ENCODE measurements around the gene NFE2L1. TPM values are rescaled to one million over a fixed set of nuclear protein-coding genes. Genes with fewer than 3 reads are reported as not detected.
"Not testable (repeated sequence)": the region's sequence is repeated elsewhere in the genome, so short reads cannot be mapped to it uniquely, and the experiment has no call there.

The NFE2L1 gene
- total RNA-seq, 1 donor from 2014 or later: 207 TPM

DNA sequence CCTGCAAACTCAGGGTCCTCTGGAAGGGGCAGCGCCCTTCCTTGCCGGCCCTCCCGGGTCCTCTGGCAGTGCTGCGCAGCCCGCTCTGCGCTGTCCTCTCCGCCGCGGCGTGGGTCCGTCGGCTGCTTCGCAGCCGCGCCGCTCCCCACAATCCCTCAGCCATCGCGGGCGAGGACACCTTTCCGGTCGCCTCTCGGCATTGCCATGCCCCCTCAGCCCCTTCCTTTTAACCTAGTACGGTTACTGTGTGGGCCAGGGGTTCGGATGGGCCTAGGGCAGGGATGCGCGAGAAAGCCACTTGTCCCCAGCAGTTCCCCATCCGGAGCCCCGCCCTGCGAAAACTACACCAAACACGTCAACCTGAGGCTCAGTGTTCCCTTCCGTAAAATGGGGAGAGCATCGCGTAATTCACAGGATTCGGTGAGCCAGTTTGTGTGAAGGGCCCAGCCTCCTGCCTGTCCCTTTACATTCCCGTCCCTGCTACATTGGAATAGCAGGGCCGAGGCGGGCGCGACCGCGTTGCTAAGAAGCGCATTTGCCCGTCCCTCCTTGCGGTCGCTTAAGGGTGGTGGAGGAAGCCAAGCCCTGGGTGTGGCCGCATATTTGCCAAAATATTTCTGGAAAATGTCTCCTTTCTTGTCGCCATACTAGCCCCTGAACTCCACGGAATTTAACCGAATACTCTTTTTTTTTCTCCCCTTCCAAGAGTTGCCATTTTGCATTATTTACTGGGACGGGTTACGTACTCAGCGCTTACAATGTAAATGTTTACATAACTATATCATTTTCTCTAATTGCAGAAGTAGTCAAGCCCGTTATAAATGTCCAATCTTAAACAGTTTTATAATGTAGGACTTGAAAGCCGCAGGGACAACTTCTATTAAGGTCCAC lies 23.8 kb upstream of the NFE2L1 start:
- DNase-seq (ENCODE audit: low spot score): peak; percentile 30

DNA sequence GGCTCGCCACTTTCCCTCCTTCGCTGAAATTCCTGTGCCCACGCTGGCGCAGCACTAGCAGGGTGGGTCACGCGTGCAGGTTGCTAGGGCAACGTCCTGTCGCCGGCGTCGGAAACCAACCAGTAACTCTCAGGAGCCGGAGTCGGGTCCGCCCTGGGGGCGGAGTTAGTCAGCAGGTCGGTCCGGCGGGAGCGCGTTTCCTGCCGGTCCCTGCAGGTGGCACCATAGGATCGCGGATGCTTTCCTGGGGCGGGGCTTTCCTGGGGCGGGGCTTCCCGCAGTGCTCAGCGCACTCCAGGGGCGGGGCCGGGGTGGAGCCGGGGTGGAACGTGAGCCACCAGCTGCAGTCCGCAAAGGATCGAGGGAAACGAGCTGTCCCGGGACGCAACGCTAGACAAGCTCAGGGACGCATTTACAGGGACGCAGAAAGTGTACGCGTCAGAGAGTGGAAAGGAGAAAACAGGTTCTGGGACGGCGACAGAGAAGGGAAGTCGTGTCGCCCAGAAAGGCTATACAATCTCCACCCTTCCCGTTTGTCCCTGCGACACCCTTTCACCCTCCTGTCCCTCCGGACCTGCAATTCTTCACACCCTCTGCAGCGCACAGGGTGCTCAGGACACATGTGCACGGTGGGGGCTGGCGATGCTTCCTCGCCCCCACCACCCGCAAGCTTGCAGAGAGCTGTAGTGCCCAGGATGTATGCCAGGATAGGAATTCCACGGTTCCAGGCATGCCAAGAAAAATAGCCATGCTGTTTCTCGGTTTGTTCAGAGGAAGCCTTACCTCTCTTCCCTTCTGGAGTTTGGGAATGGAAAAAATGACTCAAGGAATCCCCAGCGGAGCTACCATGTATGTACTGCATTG lies 22.9 kb upstream of the NFE2L1 start:
- peak; percentile 98 for DNase-seq (ENCODE audit: low spot score)

DNA sequence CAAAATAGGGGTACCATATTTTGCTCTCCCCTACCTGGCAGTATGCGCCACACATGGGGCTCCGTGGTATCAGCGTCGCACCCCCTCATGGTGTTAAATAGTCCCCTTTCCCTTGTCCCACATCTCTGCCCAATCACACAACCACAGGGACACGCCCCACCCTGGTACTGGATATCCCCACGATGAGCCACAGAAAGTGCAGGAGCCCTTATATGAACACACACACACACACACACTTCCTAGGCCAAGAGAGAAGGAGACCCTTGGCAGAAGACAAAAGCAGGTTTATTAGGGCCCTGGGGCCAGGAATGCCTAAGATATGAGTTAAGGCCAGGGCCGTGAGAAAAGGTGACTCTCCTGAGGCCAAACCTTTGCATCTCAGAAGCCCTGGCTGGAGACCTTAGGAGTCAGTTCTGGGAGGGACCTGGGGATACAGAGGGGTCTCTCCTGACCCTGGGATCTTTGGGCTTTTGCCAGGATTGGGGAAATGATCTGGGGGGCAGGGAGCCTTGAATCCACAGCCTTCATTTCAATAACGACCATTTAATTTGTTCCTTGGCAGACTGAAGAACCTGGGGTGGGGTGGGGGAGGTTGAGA lies 22.2 kb upstream of the NFE2L1 start:
- DNase-seq (ENCODE audit: low spot score): no peak

DNA sequence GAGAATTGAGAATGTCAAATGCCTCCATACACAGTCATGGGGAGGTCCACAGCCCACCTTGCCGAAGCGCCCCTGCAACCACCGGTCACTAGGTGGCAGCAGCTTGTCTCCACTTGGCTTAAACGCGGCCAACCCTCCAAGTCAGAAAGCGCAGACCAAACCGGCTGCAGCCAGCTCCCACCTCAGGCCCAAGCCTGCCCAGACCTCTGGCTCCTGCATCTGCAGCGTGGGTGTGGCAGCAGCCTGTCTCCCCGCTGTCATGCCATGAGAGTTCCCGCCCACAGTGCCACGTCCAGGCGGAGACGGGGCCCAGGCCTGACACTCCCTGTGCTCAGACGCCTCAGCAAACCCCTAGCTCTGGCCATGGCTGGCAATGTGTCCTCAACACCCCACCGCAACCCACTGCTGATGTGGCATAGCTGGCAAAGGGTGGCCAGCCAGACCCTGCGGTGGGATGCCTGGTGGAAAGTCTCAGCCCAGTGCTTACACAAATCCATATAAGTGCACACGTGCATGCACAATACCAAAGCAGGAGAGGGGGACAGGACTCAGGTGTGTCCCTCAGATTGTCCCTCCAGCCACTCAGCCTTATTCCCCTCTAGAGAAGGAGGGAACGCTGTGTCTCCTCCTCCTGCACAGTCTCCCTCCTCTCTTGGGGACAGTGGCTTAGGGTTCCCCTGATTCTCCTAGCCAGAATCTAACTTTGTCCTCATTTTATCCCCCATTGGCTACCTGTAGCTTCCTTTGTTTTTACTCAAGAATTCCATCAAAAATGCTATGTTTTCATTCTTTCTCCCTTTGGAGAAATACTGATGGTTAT lies 21.4 kb upstream of the NFE2L1 start:
- DNase-seq (ENCODE audit: low spot score): peak; percentile 86

DNA sequence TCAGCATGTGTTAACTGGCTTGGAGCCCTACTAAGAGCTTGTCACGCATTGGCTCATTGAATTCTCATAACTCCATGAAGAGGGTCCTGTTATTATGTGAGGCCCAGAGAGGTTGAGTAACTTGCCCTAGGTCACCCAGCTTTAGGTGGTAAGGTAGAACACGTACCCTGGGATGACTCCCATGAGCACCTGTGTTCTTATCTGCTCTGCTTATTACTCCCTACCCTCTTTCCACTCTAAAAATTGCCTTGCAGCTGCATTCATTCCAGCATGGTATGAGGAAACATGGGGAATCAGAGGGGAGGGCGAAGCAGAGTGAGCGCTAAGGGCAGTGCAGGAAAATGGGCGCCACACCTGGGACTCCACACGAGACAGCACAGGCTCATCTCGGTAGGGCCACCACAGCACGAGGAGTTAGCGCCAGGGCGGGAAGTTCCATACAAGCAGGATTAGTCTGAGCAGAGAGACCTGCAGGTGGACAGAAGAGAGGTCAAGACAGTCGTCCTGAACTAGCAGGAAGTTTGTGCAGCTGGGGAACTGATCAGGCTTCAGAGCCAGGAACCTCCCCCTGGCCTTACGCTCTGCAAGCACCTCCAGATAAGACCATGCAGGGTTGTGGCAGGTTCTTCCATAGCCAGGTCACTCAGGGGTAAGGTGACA lies 20.7 kb upstream of the NFE2L1 start:
- DNase-seq (ENCODE audit: low spot score): no peak

DNA sequence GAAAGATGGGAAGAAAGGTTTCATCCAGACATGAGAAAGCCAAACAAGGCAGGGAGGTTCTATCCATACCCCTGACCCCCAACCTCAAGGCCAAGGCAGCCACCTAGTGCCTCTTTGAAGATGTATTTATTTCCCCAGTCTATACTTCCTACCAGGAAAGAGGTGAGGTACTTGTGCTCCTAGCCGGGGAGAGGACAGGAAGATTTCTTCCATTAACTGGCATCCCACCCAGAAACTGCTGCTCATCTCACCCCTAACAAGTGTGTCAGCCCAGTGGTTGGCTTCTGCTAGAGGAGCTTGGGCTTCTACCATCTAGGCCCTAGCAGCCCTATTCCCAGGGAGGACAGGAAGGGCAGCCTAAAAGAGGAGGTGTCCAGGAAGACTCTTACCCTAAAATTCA lies 19.4 kb upstream of the NFE2L1 start:
- no peak for DNase-seq (ENCODE audit: low spot score)

DNA sequence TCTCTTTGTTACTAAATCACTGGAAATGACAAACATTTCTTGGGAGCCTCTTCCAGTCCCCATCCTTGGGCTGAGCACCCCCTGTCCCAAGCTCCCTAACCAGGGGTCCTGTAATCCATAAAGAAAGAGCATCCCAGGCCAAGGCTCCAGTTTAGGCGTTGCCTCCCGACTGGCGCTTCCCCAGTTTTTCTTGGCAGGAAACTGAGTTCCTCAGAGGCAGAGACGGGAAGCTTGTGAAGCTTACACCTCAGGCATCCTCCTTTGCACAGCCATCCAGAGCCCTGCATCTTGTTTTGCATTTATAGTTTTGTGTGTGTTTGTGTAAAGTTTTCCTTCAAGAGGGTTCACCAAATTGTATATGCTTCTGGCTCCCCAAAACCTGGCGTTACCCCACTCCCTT lies 17.6 kb upstream of the NFE2L1 start:
- DNase-seq (ENCODE audit: low spot score): no peak

DNA sequence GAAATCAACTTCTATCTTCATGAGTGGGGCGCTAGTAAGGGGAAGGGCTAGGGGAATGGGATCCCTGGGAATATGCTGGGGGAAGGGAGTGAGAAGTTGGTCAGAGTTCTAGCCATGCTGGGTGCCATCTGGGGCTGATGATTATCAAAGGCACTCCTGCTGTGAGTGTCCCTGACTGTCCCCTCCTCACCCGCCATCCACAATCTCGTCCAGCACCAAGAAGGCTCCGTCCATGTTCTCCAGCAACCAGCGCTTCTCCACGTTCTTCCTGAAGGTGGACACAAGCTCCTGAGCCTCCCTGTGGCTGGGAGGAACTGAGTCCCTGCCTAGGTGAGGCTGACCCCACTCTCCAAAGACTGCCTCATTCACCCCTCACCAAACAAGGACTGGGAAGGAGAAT lies 16.2 kb upstream of the NFE2L1 start:
- no peak for DNase-seq (ENCODE audit: low spot score)

DNA sequence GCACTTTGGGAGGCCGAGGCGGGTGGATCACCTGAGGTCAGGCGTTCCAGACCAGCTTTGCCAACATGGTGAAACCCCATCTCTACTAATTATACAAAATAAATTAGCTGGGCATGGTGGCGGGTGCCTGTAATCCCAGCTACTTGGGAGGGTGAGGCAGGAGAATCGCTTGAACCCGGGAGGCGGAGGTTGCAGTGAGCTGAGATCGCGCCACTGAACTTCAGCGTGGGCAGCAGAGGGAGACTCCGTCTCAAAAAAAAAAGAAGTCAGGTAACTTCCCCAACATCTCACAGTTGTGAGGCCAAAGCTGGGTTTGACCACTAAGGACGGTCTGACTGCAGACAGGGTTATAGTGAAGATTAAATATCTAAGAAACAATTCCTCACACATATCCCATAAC lies 13.4 kb upstream of the NFE2L1 start:
- DNase-seq (ENCODE audit: low spot score): not testable (repeated sequence)

DNA sequence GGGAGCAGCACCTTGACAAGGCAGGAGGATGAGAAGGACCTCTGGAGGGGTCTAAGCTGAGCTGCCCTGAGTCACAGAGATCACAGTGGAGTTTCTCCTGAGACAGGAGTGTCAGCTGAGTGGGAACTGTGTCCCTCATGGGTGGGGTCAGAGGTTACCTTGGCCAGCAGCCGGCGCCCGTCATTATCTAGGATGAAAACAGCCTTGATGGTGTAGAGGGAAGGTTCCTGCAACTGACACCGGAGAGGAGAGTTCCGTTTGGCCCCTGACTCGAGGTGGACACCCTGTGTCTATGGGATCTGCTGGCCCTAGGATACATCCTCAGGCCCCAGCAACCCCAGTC lies 11.5 kb upstream of the NFE2L1 start:
- DNase-seq (ENCODE audit: low spot score): no peak

DNA sequence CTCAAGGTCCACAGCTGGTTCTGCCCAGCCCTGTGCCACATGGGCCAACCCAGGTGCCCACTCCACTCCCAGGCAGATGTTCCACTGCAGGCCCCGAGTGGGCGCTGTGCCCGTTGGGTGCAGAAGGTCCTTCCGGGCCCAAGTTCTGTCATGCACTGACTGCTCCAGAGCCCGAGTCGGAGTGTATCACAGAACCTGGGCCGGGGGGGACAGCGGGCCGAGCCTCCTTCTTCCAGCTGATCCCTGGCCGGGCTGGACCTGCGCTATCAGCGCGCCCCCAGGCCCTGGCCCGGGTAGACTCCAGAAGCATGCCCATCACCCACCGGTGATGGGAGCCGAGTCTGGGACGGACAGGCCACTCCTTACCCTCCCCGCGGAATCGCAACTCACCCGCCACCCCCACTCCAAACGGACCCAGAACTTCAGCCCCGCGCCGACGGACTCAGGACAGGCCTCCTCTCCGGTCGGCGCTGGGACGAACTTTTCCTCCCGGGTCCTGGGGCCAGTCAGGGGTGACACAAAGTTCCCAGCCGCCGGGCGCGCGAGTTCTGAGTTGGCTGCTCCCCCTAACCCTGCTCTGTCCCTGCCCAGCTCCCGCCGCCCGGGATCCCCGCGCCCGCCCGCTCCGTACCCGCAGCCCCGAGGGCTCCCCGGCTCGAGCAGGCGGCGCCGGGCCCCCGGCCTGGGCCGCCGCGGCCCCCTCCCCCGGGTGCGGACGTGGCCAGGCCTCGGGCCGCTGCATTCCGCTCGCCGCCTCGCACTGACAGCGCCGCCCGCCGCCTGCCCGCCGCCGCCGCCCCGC lies 10.9 kb upstream of the NFE2L1 start, which contains the start of gene COPZ2:
TSS of gene COPZ2 (minus strand) at position 762 of the 802 bp plus-strand sequence. CDS start at position 742, 20 bp downstream.
- DNase-seq (ENCODE audit: low spot score): peak; percentile 51

DNA sequence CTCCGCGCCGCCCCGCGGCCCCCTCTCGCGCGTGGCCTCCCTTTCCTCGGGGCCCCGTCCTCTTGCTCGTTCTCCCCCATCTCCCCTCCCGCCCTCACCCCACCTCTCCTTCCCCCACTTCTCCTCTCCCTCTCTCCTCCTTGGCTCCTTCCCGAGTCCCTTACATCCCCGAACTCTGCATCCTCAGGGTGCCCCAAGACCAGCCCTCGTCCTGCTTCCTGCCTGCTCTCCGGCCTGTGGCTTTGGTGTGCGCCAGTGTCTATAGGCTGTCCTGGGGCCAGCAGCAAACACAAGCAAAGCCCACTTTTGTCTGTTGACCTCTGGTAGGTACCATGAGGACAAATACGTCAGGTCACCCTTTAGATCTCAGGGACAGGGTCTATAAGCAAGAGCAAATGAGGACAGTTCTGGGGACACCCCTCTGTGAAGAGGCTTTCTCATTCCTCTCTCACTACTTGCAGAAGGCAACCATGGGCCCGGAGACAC lies 10.3 kb upstream of the NFE2L1 start:
- DNase-seq (ENCODE audit: low spot score): no peak

DNA sequence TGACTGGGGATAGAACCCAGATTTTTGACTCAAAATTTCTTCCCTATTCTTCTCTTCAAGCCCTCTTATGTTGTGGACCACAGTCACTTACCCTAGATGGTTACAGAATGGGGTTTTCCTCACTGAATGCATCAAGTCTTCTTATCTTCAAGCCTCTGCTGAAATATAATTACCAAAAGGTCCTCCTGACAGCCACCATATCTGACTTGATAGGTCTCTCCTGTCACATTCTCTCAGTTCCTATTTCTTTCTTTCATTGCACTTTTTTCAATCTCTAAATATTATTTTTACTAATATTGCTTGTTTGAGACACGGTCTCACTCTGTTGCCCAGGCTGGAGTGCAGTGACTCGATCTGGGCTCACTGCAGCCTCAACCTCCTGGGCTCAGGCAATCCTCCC lies 9.5 kb upstream of the NFE2L1 start:
- no peak for DNase-seq (ENCODE audit: low spot score)

DNA sequence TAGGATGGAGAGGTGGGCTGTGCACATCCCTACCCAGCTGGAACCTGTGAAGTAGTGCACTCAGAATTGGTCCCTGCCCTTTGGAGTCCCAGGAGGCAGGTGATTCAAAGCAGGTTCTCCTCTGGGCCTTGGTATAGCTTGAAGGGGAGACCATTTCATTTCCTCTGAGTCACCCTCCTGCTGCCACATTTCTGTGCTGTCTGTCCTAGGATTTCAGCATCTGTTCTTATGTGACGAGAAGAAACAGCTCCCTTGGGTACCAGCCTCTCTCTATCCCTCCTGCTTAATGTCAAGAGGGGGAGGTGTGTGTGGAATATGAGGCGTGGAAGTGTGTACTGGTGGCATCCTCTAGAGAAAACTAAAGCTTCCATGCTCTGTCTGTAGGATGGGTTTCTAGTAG lies 5.0 kb upstream of the NFE2L1 start:
- DNase-seq (ENCODE audit: low spot score): no peak

DNA sequence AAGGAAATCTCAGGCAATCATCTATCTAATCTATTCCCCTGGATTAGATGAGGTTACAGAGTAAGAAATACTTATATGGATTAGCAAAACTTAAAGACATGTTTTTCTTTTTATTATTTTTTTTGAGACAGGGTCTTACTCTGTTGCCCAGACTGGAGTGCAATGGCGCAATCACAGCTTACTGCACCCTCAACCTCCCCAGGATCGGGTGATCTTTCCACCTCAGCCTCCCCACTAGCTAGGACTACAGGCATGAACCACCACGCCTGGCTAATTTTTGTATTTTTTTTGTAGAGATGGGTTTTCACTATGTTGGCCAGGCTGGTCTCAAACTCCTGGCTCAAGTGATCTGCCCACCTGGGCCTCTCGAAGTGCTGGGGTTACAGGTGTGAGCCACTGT lies 3.3 kb upstream of the NFE2L1 start:
- no peak for DNase-seq (ENCODE audit: low spot score)

DNA sequence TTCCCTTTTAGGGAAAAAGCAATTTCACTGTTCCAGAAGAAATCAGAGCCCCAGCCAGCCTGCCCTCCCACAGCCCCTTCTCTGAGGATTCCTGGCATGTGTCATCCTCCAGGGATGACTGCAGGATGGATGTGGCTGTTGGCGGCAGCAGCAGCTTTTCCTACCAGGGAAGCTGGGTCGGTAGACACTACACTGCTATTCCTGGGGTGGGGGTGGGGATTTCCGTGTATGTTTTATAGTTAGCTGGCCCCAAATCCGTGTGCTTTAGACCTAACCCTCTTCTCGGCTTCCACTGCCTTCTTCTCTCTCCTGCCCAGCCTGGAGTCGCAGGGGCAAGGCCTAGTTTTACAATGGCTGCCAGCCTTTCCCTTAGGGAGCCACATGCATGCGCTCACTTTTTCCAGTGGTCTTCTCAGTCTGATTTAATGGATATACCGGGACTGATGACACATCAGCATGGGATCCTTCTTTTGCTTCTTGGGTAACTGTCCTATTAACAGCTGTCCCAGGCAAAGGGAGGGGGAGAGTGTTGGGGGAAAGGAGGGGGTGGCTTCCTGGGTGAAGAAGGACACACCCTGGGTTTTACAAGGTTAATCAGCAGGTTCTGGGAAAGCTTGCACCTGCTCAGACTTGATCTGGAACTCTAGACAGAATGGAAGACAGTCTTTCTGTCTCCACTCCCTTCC lies 2.7 kb upstream of the NFE2L1 start:
- DNase-seq (ENCODE audit: low spot score): no peak

DNA sequence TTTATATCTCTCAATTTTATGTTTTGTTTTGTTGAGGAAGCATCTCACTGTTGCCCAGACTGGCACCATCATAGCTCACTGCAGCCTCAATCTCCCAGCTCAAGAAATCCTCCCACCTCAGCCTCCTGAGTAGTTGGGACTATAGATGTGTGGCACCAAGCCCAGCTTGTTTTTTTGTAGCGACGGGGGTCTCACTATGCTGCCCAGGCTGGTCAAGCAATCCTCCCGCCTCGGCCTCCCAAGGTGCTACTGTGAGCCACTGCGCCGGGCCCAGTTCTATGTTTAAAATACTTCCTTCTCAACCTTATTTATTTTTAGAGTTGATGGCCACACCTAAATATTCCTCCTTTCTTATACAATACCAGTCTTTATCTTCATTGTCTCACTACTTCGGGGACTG lies 1.9 kb upstream of the NFE2L1 start:
- no peak for DNase-seq (ENCODE audit: low spot score)

DNA sequence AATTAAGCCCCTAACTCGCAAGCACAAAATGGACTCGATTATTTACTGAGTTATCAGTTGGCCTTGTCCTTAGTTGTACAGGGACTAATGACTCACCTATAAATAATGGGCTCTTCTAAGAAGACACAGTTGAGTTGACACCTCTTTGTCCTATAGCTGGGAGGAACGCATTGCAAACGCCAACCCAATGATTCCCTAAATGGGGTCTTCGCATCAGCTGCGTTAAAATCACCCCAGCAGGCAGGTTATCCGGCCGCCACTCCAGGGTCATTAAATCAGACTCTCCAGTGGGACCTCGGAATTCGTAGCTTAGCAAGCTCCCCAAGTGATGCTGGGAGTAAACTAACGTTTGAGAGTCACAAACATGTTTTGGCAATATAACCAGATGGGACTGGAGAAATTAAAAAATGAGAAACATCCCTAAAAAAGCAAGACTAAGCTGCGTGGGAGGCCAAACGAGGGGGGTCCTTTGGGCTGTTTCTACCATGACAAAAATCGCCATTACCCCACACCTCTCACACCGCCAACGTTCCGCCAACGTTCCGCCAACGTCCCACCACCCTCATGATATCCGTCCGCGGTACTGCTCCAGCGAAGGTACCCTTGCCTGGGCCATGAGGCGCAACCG lies 932 bp upstream of the NFE2L1 start:
- no peak for DNase-seq (ENCODE audit: low spot score)

Measured in mucosa of gallbladder (tissue), 1 donor.